Stomach smooth muscle (tissue), 2 donors: ENCODE results near the gene SLC9A9.

Experiments
- H3K27ac ChIP-seq: one replicate; pipeline ENCODE4 v1.7.0; 2013; ENCODE audit warnings: mild to moderate bottlenecking, low read length, inconsistent platforms
- H3K27me3 ChIP-seq, 2 donors: one replicate each; pipeline ENCODE4 v1.7.0; 2013; ENCODE audit warnings: low read length in 2 of 2; ENCODE audit not compliant: insufficient read depth in 2 of 2, control insufficient read depth in 1 of 2
- H3K36me3 ChIP-seq, 2 donors: one replicate each; pipeline ENCODE4 v1.7.0; 2013; ENCODE audit warnings: low read length in 2 of 2; ENCODE audit not compliant: control insufficient read depth in 2 of 2, insufficient read depth in 2 of 2
- H3K4me1 ChIP-seq: one replicate; pipeline ENCODE4 v1.7.0; 2013; ENCODE audit warnings: low read length; ENCODE audit not compliant: control insufficient read depth, insufficient read depth
- H3K4me3 ChIP-seq, 2 donors: one replicate each; pipeline ENCODE4 v1.7.0; 2013; ENCODE audit warnings: low read length in 2 of 2
- H3K9ac ChIP-seq, 2 donors: one replicate each; pipeline ENCODE4 v1.7.0; 2013; ENCODE audit warnings: low read length in 2 of 2, mild to moderate bottlenecking in 1 of 2
- H3K9me3 ChIP-seq, 2 donors: one replicate each; pipeline ENCODE4 v1.7.0; 2013; ENCODE audit warnings: low read length in 2 of 2; ENCODE audit not compliant: control insufficient read depth in 2 of 2
- donor health status: healthy.
- donor health status: Pancreatic carcinoma.

The SLC9A9 gene

DNA sequence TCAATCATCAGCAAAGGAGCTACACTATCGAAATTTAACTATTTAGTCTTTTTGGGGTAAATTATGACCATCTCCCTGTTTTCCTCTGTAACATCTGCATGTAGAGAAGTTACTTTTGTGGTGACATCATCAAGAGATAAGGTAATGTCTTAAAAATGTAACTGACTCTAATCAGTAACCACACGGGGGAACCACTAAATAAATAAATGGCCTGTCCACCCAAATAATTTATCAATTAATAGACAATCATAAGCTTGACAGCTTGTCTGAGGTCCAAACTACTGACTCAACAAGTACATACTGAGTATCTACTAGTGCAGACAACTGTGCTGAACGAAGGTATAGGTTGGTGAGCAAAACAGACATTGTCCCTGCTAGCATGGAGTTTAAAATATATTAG, 219.3 kb downstream of the SLC9A9 start:
- Histone ChIP-seq H3K9me3 (no peaks in the 10 kb centered on the region), H3K27me3 (no peaks in the 10 kb centered on the region), H3K27ac (no peak overlapping the region), H3K36me3 (no peaks in the 10 kb centered on the region), H3K4me3 (no peak overlapping the region), H3K4me1 (no peaks in the 10 kb centered on the region), H3K9ac (no peak overlapping the region)

DNA sequence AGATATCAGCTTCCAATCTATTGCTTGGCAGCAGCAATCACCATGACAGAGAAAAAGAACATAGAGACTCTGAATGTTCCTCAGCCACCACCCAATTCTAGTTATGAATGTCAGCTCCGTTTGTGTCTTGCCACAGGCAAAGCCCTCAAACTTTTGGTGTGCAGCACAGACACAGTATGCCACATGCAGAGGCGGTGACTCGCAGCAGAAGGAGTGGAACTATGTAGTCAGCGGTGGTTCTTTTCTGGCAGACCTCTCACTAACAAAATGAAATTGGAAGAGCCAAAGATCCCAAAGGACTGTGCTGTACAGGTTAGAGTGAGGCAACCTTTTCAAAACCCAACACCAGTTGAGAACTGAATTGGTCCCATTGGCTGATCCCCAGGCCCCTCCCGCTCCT, 220.9 kb downstream of the SLC9A9 start:
- H3K27me3 ChIP-seq, result no peaks in the 10 kb centered on the region
- H3K9ac ChIP-seq, result no peak overlapping the region
- no peaks in the 10 kb centered on the region for H3K9me3 ChIP-seq
- H3K4me3 ChIP-seq, result no peak overlapping the region
- H3K27ac ChIP-seq, result no peak overlapping the region
- no peaks in the 10 kb centered on the region for H3K4me1 ChIP-seq
- no peaks in the 10 kb centered on the region for H3K36me3 ChIP-seq

DNA sequence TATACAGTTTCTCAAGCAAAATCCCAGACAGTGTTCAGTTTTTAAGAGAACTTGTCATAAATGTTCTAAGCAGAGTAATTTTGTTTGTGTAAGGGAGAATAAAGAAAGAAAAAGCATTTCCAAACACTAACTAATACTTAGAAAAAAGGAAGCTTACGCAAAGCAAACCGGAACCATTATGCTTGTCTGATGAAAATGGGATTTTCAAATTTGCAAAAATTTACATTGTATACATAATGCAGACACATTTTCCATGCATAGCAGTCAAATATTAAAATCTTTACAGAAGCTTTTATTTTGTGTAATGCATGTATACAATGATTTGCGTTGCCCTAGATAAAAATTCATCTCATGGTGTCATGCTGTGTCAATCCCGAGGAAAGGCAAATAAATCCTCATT, 229.0 kb downstream of the SLC9A9 start:
- Histone ChIP-seq H3K9ac (no peak overlapping the region), H3K27me3 (no peaks in the 10 kb centered on the region), H3K36me3 (no peaks in the 10 kb centered on the region), H3K4me1 (no peaks in the 10 kb centered on the region), H3K27ac (no peak overlapping the region), H3K9me3 (peaks cover 0 to 5% of the 10 kb centered on the region in 2 donors), H3K4me3 (no peak overlapping the region)

DNA sequence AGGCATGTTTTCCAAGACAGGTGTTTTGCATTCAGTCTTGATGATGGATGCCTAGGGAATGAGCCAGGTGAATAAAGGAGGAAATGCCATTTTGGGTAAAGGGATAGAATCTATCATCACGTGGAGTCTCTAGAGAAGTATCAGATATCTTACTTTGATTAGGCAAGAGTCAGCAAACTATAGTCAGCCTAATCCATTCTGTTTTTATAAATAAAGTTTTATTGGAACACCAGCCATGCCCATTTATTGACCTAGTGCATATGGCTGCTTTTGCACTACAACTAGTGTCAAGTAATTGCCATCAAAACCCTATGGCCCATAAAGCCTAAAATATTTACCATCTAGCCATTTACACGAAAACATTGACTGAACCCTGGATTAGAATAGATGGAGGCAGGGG, 231.2 kb downstream of the SLC9A9 start:
- Histone ChIP-seq H3K9me3 (peaks cover 0 to 5% of the 10 kb centered on the region in 2 donors), H3K4me1 (no peaks in the 10 kb centered on the region), H3K27me3 (no peaks in the 10 kb centered on the region), H3K27ac (no peak overlapping the region), H3K36me3 (no peaks in the 10 kb centered on the region), H3K4me3 (no peak overlapping the region), H3K9ac (no peak overlapping the region)

DNA sequence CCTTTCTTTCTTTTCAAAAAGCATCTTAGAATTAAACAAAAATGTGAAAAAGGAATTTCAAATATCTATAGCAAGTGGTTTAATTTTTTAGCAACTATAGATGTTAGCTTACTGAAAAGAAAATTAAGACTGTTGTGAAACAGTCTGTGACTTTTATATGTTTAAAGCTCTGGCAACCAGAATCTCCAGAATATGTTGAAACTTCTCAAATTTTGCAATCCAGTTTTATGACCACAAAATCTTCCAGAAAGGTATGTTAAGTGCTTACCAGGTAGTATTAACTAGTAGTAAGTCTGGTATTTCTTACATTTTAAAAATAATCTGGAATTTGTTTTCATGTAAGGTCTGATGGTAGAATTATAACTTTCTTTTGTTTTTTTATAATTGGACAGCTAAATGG, 235.0 kb downstream of the SLC9A9 start:
- H3K4me1 ChIP-seq, result no peaks in the 10 kb centered on the region
- H3K27me3 ChIP-seq, result no peaks in the 10 kb centered on the region
- H3K4me3 ChIP-seq, result no peak overlapping the region
- H3K9me3 ChIP-seq, result no peaks in the 10 kb centered on the region
- H3K36me3 ChIP-seq, result no peaks in the 10 kb centered on the region
- no peak overlapping the region for H3K9ac ChIP-seq
- H3K27ac ChIP-seq, result no peak overlapping the region

DNA sequence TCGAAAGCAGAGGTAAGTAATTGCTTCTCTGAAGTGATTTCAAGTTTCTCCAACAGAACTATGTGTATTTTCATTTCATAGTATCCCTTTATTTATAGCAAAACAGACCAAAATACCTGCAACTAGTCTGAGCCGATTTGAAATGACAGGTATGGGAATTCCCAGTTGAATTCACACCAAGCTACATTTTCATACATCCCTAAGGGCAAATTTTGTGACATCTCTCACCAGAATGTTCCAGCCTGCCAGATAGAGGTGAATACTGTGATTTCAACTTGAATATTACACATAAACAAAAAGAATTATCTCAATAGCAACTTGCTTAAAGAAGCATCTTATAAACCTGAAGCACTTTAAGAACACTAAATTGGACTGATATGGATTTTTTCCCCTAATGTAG, 235.7 kb downstream of the SLC9A9 start:
- Histone ChIP-seq H3K9me3 (no peaks in the 10 kb centered on the region), H3K4me3 (no peak overlapping the region), H3K36me3 (no peaks in the 10 kb centered on the region), H3K9ac (no peak overlapping the region), H3K27ac (no peak overlapping the region), H3K27me3 (no peaks in the 10 kb centered on the region), H3K4me1 (no peaks in the 10 kb centered on the region)

DNA sequence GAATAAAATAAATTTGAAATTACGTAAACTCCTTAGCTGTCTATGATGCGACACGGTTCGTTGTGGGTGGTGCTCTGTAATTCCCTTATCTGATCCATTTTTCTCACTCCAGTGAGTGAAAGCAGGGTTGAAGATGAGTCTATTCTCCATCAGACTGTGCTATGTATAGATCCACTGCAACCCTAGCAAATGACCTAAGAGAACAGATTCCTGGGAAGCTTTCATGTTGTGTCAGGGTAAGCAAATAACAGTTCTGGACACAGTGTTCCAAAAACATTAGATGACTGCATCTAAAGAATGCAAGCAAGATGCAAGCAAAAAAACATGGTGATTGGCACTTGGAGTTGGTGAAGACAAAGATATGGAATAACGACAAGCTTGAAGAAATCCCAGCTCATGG, 239.3 kb downstream of the SLC9A9 start:
- H3K27ac ChIP-seq, result no peak overlapping the region
- no peaks in the 10 kb centered on the region for H3K9me3 ChIP-seq
- H3K4me1 ChIP-seq, result no peaks in the 10 kb centered on the region
- no peak overlapping the region for H3K4me3 ChIP-seq
- no peak overlapping the region for H3K9ac ChIP-seq
- no peaks in the 10 kb centered on the region for H3K36me3 ChIP-seq
- H3K27me3 ChIP-seq, result no peaks in the 10 kb centered on the region

DNA sequence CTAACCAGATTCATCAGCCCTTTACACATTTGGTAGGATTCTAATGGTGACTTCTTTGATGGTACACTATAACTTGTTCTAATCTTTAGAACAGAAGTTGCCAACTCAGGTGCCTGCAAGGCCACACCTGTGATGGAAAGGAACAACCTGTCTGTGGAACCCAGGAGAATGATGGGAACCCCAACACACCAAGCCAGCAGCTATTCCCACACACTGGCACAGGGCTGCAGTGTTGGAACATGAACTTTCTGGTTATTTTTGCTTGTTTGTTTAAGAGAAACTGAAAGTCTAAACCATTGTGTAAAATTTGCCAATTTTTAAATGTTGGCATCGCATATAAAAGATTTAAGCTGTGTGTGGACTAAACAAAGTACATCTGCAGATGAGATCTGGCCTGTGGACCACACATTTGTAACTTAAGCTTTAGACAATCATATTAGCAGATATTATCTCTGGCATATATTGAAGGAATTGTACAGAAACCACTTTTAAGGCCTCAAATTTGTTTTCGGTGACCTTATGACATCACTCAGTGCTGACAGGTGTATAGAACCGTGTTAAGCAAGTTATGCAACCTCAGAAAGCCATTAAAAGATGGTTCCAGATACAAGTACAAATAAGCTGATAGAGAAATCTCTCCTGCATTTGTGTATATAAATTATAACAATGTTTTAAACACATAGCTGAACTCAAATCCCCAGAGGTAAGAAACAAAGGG, 242.9 kb downstream of the SLC9A9 start:
- no peak overlapping the region for H3K9ac ChIP-seq
- H3K36me3 ChIP-seq, result no peaks in the 10 kb centered on the region
- no peaks in the 10 kb centered on the region for H3K27me3 ChIP-seq
- H3K9me3 ChIP-seq, result no peaks in the 10 kb centered on the region
- no peak overlapping the region for H3K4me3 ChIP-seq
- no peaks in the 10 kb centered on the region for H3K4me1 ChIP-seq
- no peak overlapping the region for H3K27ac ChIP-seq

DNA sequence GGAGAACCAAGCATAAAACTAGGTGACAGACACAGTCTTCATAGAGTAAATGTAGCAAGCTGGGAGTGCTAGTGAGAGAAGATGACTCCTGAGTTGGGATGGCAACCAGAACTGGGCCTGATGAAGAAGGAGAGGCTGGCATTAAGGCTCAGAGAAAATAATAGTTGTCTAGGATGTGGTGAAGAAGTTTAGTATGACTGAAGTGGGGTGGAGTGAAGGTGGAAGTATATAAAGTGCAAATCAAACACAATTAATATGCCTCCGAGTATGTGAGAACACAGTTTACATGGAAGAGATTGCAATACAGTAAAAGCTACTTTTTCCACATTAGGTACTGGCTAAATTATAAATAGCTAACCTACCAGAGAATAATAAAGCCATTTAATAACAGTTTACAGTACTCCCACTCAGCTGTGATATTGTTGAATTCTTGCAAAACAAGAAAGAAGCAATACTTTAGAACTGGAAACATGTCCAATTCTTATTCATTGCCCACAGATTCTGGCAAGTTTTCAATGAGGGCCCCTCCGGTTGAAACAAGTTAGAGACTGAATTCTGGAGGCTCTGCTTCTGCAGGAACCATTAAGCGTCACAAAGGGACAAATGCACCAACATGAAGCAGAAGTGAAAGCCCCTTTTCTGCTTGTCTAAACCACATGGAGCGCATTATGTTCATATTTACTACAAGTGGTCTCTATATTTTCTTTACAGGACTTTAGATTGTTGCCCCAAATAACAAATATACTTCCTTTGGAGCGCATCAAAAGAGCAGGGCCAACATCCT, 243.7 kb downstream of the SLC9A9 start:
- Histone ChIP-seq H3K9me3 (no peaks in the 10 kb centered on the region), H3K4me3 (no peak overlapping the region), H3K27ac (no peak overlapping the region), H3K36me3 (no peaks in the 10 kb centered on the region), H3K27me3 (no peaks in the 10 kb centered on the region), H3K4me1 (no peaks in the 10 kb centered on the region), H3K9ac (no peak overlapping the region)

DNA sequence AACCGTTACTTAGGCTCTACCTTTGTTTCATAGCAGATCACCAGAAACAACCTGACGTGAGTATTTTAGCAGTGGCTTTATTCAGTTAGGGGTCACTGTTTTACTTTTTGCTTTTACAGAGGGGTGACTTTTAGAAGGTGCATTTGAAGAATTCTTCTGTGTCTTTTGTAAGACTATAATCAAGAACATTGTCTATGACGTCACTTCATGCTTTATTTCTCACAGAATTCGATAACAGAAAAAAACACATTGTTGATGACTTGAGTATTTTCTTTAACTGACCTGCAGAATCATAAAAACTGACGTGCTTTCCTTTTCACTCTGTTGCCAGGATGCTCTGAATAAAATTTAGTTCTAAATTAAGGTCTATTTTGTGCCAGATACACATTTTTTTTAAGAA, 244.5 kb downstream of the SLC9A9 start:
- H3K9me3 ChIP-seq, result no peaks in the 10 kb centered on the region
- H3K27me3 ChIP-seq, result no peaks in the 10 kb centered on the region
- H3K27ac ChIP-seq, result no peak overlapping the region
- H3K4me1 ChIP-seq, result no peaks in the 10 kb centered on the region
- H3K36me3 ChIP-seq, result no peaks in the 10 kb centered on the region
- no peak overlapping the region for H3K9ac ChIP-seq
- no peak overlapping the region for H3K4me3 ChIP-seq
